GM23338 (cell line): ENCODE data around the gene GPATCH2. TPM values are rescaled to one million over a fixed set of nuclear protein-coding genes. Genes with fewer than 3 reads are reported as not detected.

ENCODE experiments used
- ATAC-seq: fragments of 200-7000 bp; cut with Tn5 transposase; 3 replicates; pipeline ENCODE4 v1.9.1; 2020
- DNase-seq: peaks from one replicate; pipeline ENCODE4 v3.0.0-alpha.2; 2015; ENCODE audit warnings: low spot score
- H2AFZ ChIP-seq: fragments of 200-600 bp; sonication (generic); 2 replicates; pipeline ENCODE4 v1.8.0; 2016; ENCODE audit warnings: antibody characterized with exemption, mild to moderate bottlenecking, moderate library complexity
- H3F3A ChIP-seq: fragments of 200-600 bp; sonication (generic); replicated peaks from 2 replicates; pipeline ENCODE4 v1.8.0; 2017; ENCODE audit warnings: antibody characterized with exemption, mixed run types, low read depth
- H3K27ac ChIP-seq: fragments of 200-600 bp; sonication (generic); 2 replicates; pipeline ENCODE4 v1.6.1; 2016; ENCODE audit warnings: low read depth
- H3K27me3 ChIP-seq: fragments of 200-600 bp; sonication (generic); 2 replicates; pipeline ENCODE4 v1.8.0; 2016; ENCODE audit warnings: mild to moderate bottlenecking, mixed run types, moderate library complexity; ENCODE audit not compliant: insufficient read depth
- H3K36me3 ChIP-seq: fragments of 200-600 bp; sonication (generic); 2 replicates; pipeline ENCODE4 v1.8.0; 2016; ENCODE audit warnings: mild to moderate bottlenecking; ENCODE audit not compliant: insufficient read depth
- H3K4me1 ChIP-seq: fragments of 200-600 bp; sonication (generic); 2 replicates; pipeline ENCODE4 v1.8.0; 2016; ENCODE audit warnings: mild to moderate bottlenecking, moderate library complexity; ENCODE audit not compliant: insufficient read depth
- H3K4me2 ChIP-seq: fragments of 200-600 bp; sonication (generic); 2 replicates; pipeline ENCODE4 v1.7.1; 2017; ENCODE audit warnings: mixed run types
- H3K4me3 ChIP-seq: fragments of 200-600 bp; sonication (generic); 2 replicates; pipeline ENCODE4 v1.6.1; 2016; ENCODE audit warnings: mixed run types
- H3K79me2 ChIP-seq: fragments of 200-600 bp; sonication (generic); replicated peaks from 2 replicates; pipeline ENCODE4 v1.8.0; 2017; ENCODE audit warnings: mild to moderate bottlenecking; ENCODE audit not compliant: insufficient read depth
- H3K9me2 ChIP-seq: fragments of 200-600 bp; sonication (generic); 2 replicates; pipeline ENCODE4 v1.8.0; 2017; ENCODE audit not compliant: insufficient read depth
- H4K20me1 ChIP-seq: fragments of 200-600 bp; sonication (generic); replicated peaks from 2 replicates; pipeline ENCODE4 v1.8.0; 2017; ENCODE audit warnings: mild to moderate bottlenecking; ENCODE audit not compliant: insufficient read depth
- H3K27ac Mint-ChIP-seq: 2 replicates; pipeline ENCODE4 v1.8.0; 2020; ENCODE audit warnings: inconsistent platforms, mild to moderate bottlenecking, moderate library complexity, mixed read lengths
- H3K27me3 Mint-ChIP-seq: 3 replicates; pipeline ENCODE4 v1.8.0; 2022; ENCODE audit warnings: low read depth, mild to moderate bottlenecking, moderate library complexity, mixed read lengths, inconsistent platforms; ENCODE audit not compliant: insufficient read depth, poor library complexity
- H3K36me3 Mint-ChIP-seq: 3 replicates; pipeline ENCODE4 v1.8.0; 2021; ENCODE audit warnings: low read depth, mild to moderate bottlenecking, inconsistent platforms, moderate library complexity, mixed read lengths
- H3K4me1 Mint-ChIP-seq: 3 replicates; pipeline ENCODE4 v1.8.0; 2020; ENCODE audit warnings: mild to moderate bottlenecking, inconsistent platforms, mixed read lengths
- H3K4me3 Mint-ChIP-seq: 3 replicates; pipeline ENCODE4 v1.8.0; 2021; ENCODE audit warnings: moderate library complexity, mild to moderate bottlenecking, inconsistent platforms, mixed read lengths
- H3K9me3 Mint-ChIP-seq: 3 replicates; pipeline ENCODE4 v1.8.0; 2020; ENCODE audit warnings: moderate library complexity, mild to moderate bottlenecking, inconsistent platforms, mixed read lengths
- CREB1 ChIP-seq: fragments of 250-450 bp; sonication (Bioruptor Pico); IDR thresholded peaks from 2 replicates; pipeline ENCODE4 v1.5.0; 2020; ENCODE audit warnings: low read depth, mild to moderate bottlenecking, moderate library complexity
- CTCF ChIP-seq, 2 experiments: fragments of 200-600 bp in 1 of 2; sonication (generic) in 1 of 2; conservative IDR thresholded peaks; 2 replicates each; pipeline versions ENCODE4 v1.5.1 to v1.6.1; 2016 to 2017; ENCODE audit warnings: antibody characterized with exemption in 2 of 2, low read depth in 2 of 2, mild to moderate bottlenecking in 2 of 2, moderate library complexity in 1 of 2
- ETS1 ChIP-seq: IDR thresholded peaks from 2 replicates; pipeline ENCODE4 v1.6.1; 2016; ENCODE audit warnings: antibody characterized with exemption
- EZH2 ChIP-seq: fragments of 200-600 bp; sonication (generic); IDR thresholded peaks from one replicate; pipeline ENCODE4 v1.8.0; 2017; ENCODE audit warnings: antibody characterized with exemption, mild to moderate bottlenecking, low read depth; ENCODE audit not compliant: unreplicated experiment
- EZH2phosphoT487 ChIP-seq: fragments of 200-600 bp; sonication (generic); IDR thresholded peaks from one replicate; pipeline ENCODE4 v1.8.1; 2018; ENCODE audit warnings: antibody characterized with exemption; ENCODE audit not compliant: unreplicated experiment
- JUNB ChIP-seq: IDR thresholded peaks from one replicate; pipeline ENCODE4 v1.6.1; 2016; ENCODE audit warnings: antibody characterized with exemption; ENCODE audit not compliant: unreplicated experiment
- NANOG ChIP-seq: IDR thresholded peaks from 2 replicates; pipeline ENCODE4 v1.6.1; 2016; ENCODE audit warnings: antibody characterized with exemption, borderline replicate concordance
- POLR2AphosphoS5 ChIP-seq: IDR thresholded peaks from 2 replicates; pipeline ENCODE4 v1.6.1; 2016; ENCODE audit warnings: antibody characterized with exemption, low read depth
- REST ChIP-seq: IDR thresholded peaks from one replicate; pipeline ENCODE4 v1.6.1; 2018; ENCODE audit warnings: antibody characterized with exemption; ENCODE audit not compliant: unreplicated experiment
- STAT1 ChIP-seq: IDR thresholded peaks from one replicate; pipeline ENCODE4 v1.6.1; 2016; ENCODE audit warnings: antibody characterized with exemption; ENCODE audit not compliant: unreplicated experiment
- ZNF114 ChIP-seq: fragments of 250-450 bp; sonication (Bioruptor Pico); IDR thresholded peaks from 2 replicates; pipeline ENCODE4 v1.5.0; 2020; ENCODE audit warnings: mild to moderate bottlenecking, moderate library complexity
- ZNF331 ChIP-seq: fragments of 250-450 bp; sonication (Bioruptor Pico); IDR thresholded peaks from 2 replicates; pipeline ENCODE4 v1.5.0; 2020; ENCODE audit warnings: low read depth, mild to moderate bottlenecking, moderate library complexity
- ZNF462 ChIP-seq: fragments of 250-450 bp; sonication (Bioruptor Pico); IDR thresholded peaks from 2 replicates; pipeline ENCODE4 v1.5.0; 2020; ENCODE audit warnings: mild to moderate bottlenecking, moderate library complexity
- polyA plus RNA-seq: library from polyadenylated mRNA; unstranded; fragments of >200 nt; fragmentation: Nextera tagmentation; extraction: Ambion mirVana; gene quantifications from 2 replicates; pipeline ENCODE4 v1.2.1, GENCODE V29; 2016
- total RNA-seq: library from RNA; depleted of rRNA; stranded (reverse); fragments of >200 nt; shearing (Covaris generic); gene quantifications from 2 replicates; pipeline ENCODE4 v1.2.3, GENCODE V29; 2014

Gene GPATCH2
- total and polyA plus RNA-seq, 2 experiments from 2014 or later, result 12.3 to 26.7 TPM

- no peak overlapping the region for H3K4me3 Mint-ChIP-seq
- Histone ChIP-seq H3K36me3 (no peaks in the 10 kb centered on the region; the same call in 1 of the 2 replicates), H3K4me2 (no peak overlapping the region), H3K4me3 (no peak overlapping the region), H3K27ac (no peak overlapping the region), H3K4me1 (no peaks in the 10 kb centered on the region), H4K20me1 (no peaks in the 10 kb centered on the region), H2AFZ (no peak overlapping the region), H3K27me3 (no peaks in the 10 kb centered on the region), H3F3A (no peaks in the 10 kb centered on the region), H3K79me2 (no peaks in the 10 kb centered on the region), H3K9me2 (no peaks in the 10 kb centered on the region)
- no peaks in the 10 kb centered on the region for H3K4me1 Mint-ChIP-seq
- no peak overlapping the region for H3K27ac Mint-ChIP-seq
- no peaks in the 10 kb centered on the region for H3K27me3 Mint-ChIP-seq
- DNase-seq (no peak), ATAC-seq (no peak)
- no peak for TF ChIP-seq ZNF331
- TF ChIP-seq EZH2phosphoT487, result no peak
- no peak for TF ChIP-seq JUNB
- TF ChIP-seq ZNF114 (CRISPR knock-in tag), result no peak
- no peak for TF ChIP-seq REST
- TF ChIP-seq CREB1, result no peak
- TF ChIP-seq STAT1, result no peak
- TF ChIP-seq NANOG, result no peak
- no peak for TF ChIP-seq CTCF (conservative IDR thresholded peaks at IDR 0.05; ENCODE audit: low read depth in 2 of 2)
- no peak for TF ChIP-seq POLR2AphosphoS5
- no peak for TF ChIP-seq ZNF462 (CRISPR knock-in tag)
- TF ChIP-seq ETS1, result no peak
- TF ChIP-seq EZH2, result no peak
- peaks cover 12% of the 10 kb centered on the region for H3K36me3 Mint-ChIP-seq
- H3K9me3 Mint-ChIP-seq, result peaks cover 15% of the 10 kb centered on the region; the same call in 2 of the 3 replicates
Observed at GRCh38 chr1:217462159-217462558, 168.7 kb downstream of the GPATCH2 start.
